Brain microvascular endothelial cell (primary cell): Measurements from ENCODE around the gene PHF2.

Experiments
- DNase-seq: peaks from one replicate; pipeline ENCODE4 v3.0.0-alpha.2; 2020
- H3K27ac ChIP-seq: fragments of 250-450 bp; sonication (Bioruptor Pico); 2 replicates; pipeline ENCODE4 v1.5.1; 2020; ENCODE audit warnings: mild to moderate bottlenecking, moderate library complexity
- H3K27me3 ChIP-seq: fragments of 250-450 bp; sonication (Bioruptor Pico); replicated peaks from 2 replicates; pipeline ENCODE4 v1.5.1; 2020; ENCODE audit warnings: mild to moderate bottlenecking
- H3K36me3 ChIP-seq: fragments of 250-450 bp; sonication (Bioruptor Pico); replicated peaks from 2 replicates; pipeline ENCODE4 v1.5.1; 2020; ENCODE audit warnings: mild to moderate bottlenecking
- H3K4me3 ChIP-seq: 2 replicates; pipeline ENCODE4 v1.5.1; 2011; ENCODE audit warnings: low read depth, mild to moderate bottlenecking, control low read depth, low read length, moderate library complexity
- in situ Hi-C: cut with HindIII; loops from 2 replicates; pipeline ENCODE4 v1.10.0; 2017; ENCODE audit warnings: low sequenced_read_pairs, low pct_ligation_motif_present
- TF ChIP-seq, protein P1 (sequence below): IDR thresholded peaks from 2 replicates; pipeline ENCODE4 v1.5.1; 2011; ENCODE audit warnings: low read depth, mild to moderate bottlenecking, moderate library complexity, low read length, control low read depth, inconsistent platforms; ENCODE audit errors: missing control alignments

Gene PHF2

GRCh38 chr9:93576258-93577077 is at the start of gene PHF2:
TSS of gene PHF2 (plus strand) at chr9:93576584. CDS start at chr9:93576774, 190 bp downstream.
- TF ChIP-seq, protein P1, sequence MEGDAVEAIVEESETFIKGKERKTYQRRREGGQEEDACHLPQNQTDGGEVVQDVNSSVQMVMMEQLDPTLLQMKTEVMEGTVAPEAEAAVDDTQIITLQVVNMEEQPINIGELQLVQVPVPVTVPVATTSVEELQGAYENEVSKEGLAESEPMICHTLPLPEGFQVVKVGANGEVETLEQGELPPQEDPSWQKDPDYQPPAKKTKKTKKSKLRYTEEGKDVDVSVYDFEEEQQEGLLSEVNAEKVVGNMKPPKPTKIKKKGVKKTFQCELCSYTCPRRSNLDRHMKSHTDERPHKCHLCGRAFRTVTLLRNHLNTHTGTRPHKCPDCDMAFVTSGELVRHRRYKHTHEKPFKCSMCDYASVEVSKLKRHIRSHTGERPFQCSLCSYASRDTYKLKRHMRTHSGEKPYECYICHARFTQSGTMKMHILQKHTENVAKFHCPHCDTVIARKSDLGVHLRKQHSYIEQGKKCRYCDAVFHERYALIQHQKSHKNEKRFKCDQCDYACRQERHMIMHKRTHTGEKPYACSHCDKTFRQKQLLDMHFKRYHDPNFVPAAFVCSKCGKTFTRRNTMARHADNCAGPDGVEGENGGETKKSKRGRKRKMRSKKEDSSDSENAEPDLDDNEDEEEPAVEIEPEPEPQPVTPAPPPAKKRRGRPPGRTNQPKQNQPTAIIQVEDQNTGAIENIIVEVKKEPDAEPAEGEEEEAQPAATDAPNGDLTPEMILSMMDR = no peak
- Histone ChIP-seq H3K27me3 (no peaks in the 10 kb centered on the region), H3K27ac (peak within 1 kb of the TSS; percentile 44), H3K36me3 (no peaks in the 10 kb centered on the region), H3K4me3 (peak within 1 kb of the TSS; percentile 69)
- no peak for DNase-seq
- in situ Hi-C loops = no loop called here

DNA sequence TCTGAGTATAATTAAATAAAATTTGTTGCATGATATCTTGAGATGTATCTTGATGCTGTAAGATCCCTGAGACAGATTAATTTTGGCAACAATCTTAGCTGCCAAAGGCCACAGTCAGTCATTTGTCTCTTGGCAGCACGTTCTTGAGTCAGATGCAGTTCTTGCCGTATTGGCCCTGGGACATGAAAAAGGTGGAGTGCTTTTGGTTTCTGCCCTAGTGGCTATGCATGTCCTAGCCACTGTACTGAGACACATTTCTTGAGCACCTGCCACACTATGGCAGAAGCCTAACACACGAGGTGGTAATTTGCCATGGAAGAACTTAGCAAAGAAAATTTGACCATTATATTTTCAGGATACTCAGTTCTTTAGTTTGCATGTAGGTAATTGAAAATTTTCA is 45.0 kb upstream of the PHF2 start:
- in situ Hi-C loops = no loop called here
- Histone ChIP-seq H3K36me3 (peaks cover 23% of the 10 kb centered on the region), H3K27me3 (no peaks in the 10 kb centered on the region), H3K27ac (no peak overlapping the region), H3K4me3 (no peak overlapping the region)
- DNase-seq = no peak
- TF ChIP-seq, protein P1 = peak; percentile 25

DNA sequence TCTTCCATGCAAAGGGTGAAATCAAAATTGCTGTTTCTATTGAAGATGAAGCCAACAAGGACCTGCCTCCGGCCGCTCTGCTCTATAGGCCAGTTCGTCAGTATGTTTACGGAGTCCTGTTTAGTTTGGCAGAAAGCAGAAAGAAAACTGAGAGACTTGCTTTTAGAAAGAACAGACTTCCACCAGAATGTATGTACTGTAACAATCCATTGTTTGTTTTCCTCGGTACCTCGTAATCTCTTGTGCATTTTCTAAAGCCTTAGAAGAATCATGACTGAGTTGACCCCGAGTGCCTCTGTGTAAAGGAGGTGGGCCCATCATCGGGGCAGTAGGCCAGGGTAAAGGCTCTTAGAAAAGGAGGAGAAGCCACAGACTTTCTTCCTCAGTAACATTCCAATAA is 44.2 kb upstream of the PHF2 start:
- peaks cover 23% of the 10 kb centered on the region for H3K36me3 ChIP-seq
- in situ Hi-C loops = no loop called here
- no peaks in the 10 kb centered on the region for H3K27me3 ChIP-seq
- TF ChIP-seq, protein P1 = no peak
- no peak for DNase-seq
- no peak overlapping the region for H3K4me3 ChIP-seq
- no peak overlapping the region for H3K27ac ChIP-seq

DNA sequence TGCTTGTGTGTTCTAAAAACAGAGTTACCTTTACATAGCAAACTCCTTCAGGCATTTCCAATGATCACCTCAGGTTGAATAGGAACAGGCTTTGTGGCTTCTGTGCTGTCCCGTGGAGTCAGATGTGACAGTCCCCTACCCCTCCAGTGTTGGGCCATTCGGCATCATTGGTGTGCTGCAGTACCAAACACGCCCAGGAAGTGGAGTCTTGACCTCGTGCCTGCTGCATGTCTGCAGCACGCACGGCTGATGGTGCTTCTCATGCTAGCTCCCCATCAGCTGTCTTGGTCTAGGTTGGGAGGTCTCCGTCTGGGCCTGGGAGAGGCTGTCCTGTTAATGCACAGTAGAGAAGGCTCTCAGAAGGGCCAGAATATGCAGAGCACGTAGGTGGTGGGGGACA is 42.5 kb upstream of the PHF2 start:
- no peak overlapping the region for H3K27ac ChIP-seq
- DNase-seq = no peak
- no peaks in the 10 kb centered on the region for H3K27me3 ChIP-seq
- peaks cover 24% of the 10 kb centered on the region for H3K36me3 ChIP-seq
- in situ Hi-C loops = no loop called here
- no peak overlapping the region for H3K4me3 ChIP-seq
- TF ChIP-seq, protein P1 = no peak

DNA sequence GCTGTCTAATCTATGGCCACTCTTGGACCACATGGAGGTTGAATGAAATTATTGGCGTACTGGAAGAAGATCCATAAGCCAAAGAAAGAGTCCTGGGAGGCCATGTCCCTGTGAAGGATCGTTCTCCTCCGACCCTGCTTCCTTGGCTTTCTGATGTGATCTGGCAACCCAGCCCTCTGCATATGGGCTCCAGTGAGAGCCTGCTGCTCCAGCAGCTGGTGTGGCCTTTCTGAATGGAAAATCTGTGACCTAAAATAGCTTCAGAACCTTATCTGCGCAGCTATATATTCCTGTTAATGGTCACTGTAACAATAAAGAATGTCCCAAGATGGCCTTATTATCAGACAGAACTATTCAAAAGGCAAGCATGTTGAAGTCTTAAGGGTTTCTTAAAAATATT is 40.2 kb upstream of the PHF2 start:
- in situ Hi-C loops = no loop called here
- peaks cover 31% of the 10 kb centered on the region for H3K36me3 ChIP-seq
- H3K27ac ChIP-seq = no peak overlapping the region
- DNase-seq = no peak
- TF ChIP-seq, protein P1 = no peak
- no peaks in the 10 kb centered on the region for H3K27me3 ChIP-seq
- no peak overlapping the region for H3K4me3 ChIP-seq

DNA sequence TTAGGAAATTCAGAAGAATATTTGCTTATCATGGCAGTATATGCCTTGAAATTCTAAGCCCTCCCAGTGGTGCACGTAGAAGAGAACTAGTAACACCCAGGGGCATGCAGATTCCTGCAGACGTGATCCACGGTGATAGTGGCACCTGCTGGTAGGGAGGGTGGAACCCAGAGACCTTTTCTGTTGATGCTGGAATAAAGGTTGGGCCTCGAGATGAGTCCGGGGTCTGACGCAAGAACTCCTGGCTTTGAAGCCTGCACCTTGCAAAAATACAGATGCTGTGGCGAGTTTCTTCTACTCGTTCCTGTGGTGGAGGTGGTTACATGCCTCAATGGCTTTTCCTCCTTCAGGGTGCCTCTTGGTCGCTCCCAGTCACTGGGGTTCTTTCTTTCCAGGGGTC is 39.5 kb upstream of the PHF2 start:
- TF ChIP-seq, protein P1 = no peak
- in situ Hi-C loops = no loop called here
- Histone ChIP-seq H3K4me3 (no peak overlapping the region), H3K27me3 (no peaks in the 10 kb centered on the region), H3K36me3 (peaks cover 32% of the 10 kb centered on the region), H3K27ac (no peak overlapping the region)
- no peak for DNase-seq
